ENCODE data around the gene INCENP.
A peak's percentile ranks its signal among the peaks of the same experiment; 100 is the strongest.

INCENP gene

DNA sequence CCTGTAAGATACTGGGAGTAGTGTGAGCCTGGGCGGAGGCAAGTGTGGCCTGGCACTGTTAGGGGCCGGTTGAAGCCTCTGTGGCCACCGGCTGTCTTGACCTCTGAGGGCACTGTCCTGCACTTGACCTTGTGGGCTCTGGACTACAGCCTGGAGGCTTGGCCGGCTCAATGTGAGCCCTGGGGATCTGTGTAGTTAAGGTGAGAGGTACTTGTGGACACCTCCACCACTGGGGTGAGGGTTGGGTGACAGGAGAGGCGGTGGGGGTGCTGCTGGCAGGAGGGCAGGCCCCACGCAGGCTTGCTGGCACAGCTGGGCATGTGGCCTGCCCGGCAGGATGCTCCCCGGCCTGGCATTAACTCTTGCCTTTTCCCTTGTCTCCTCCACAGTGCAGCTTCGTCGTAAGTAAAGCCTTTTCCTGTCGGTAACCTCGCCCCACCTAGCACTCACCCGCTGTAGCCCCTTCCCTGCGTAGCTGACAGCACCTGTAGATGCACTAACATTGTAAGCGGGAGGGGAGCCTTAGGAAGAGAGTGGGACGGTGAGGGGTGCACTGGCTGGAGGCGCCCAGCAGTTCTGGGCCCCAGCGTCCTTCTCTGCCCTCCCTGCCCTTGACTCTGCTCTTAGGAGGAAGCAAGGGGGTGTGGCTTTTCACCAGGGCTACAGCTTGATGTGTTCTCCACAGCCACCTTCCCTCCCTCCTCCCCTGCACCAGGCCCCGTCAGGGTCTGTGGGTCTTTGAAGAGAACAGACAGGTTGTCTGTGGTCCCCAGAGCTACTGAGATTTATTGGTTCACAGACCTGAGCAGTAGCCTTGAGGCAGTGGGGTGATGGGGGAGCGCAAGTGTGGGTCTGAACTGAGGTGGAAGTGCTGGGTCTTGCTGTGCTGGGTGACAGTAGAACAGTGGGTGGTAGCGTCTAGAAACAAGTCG, 17.6 kb downstream of the INCENP start:
- no peak for DNase-seq

DNA sequence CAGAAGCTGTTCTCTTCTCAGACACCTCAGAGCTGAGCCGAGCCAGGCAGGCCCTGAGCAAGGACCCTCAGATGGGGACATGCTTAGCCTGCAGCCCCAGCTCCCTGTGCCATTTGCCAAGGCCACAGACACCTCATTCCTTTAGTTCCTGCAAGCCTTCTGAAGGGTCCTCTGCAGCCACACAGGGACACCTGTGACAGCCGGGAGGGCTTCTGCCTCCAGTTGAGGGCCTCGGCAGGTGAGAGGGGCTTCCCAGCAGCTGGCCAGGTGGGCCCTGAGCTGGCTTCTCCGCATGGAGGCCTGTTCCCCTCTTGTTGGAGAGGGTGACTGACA, 18.2 kb downstream of the INCENP start:
- DNase-seq: no peak

DNA sequence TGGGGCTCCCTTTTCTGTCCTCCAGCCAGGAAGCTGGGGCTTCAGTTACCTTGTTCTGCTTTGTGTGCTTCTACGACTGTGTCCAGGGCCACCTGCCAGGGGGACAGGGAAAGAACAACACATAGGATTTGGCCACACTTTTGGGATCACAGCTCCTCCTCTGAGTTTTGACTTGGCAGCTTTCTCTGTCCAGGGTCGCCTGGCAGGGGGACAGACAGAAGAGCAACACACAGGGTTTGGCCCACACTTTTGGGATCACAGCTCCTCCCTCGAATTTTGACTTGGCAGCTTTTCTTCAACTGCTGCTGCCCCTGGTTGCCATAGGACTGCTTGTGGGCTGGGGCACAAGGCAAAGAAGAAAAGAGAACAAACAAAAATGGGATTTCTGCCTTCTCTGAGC, 19.1 kb downstream of the INCENP start:
- peak; percentile 78 for DNase-seq

DNA sequence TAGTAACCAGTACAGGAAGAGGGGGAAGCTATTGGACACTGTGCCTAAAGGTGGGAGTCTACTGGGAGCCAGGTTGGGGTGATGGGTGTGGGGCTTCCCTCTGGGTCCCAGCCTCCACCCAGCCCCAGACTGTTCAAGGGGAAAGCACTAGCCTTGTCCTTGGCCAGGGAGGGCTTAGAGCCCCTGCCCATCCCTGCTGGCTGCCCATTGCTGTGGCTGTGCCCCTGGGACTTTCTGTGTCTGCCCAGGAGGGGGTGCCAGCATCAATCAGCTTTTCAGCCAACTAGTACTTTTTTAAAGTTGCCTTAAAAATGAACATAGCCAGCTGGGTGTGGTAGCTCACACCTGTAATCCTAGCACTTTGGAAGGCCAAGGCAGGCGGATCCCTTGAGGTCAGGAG, 19.9 kb downstream of the INCENP start:
- no peak for DNase-seq

DNA sequence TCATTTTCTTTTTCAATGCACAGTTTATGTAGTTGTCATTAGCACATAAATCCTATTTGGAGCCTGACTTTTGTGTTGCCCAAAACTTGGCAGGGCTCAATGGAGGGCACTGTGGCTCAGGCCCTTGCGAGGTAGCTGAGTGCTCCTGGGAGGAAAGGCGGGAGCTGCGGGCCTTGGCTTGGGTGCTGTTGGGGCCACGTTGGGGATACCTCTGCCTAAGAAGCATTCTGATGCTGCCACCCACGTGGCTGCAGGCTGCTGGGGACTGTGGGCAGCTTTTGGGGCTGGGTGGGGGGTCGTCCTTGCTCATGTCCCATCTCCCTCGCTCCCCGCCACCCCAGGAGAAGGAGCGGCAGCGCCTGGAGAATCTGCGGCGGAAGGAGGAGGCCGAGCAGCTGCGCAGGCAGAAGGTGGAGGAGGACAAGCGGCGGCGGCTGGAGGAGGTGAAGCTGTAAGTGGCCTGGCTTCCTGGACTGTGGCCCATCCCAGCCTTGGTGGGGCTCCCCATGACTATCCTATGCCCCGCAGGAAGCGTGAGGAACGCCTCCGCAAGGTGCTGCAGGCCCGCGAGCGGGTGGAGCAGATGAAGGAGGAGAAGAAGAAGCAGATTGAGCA, 20.9 kb downstream of the INCENP start:
- no peak for DNase-seq

DNA sequence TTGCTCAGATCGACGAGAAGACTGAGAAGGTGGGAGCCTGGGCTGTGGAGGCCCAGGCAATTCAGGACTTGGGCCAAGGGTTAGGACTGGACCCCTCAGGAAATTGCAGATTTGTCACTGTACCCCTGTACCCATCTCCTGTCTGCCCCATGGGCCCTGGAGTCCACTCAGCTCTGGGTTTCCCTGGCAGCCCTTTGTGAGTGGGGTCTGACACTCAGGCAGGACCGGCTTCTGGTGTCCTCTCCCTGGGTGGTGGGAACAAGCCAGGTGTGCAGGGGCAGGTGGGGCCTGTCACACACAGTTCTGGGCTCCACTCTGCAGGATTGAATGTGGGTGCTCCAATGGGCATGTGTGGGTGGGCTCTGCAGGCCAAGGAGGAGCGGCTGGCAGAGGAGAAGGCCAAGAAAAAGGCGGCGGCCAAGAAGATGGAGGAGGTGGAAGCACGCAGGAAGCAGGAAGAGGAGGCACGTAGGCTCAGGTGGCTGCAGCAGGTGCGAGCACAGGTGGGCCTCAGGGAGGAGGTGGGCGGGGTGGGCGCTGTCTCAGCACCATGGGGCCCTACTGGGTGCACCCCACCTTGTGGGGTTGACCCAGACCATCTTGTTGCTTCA, 21.6 kb downstream of the INCENP start:
- no peak for DNase-seq

DNA sequence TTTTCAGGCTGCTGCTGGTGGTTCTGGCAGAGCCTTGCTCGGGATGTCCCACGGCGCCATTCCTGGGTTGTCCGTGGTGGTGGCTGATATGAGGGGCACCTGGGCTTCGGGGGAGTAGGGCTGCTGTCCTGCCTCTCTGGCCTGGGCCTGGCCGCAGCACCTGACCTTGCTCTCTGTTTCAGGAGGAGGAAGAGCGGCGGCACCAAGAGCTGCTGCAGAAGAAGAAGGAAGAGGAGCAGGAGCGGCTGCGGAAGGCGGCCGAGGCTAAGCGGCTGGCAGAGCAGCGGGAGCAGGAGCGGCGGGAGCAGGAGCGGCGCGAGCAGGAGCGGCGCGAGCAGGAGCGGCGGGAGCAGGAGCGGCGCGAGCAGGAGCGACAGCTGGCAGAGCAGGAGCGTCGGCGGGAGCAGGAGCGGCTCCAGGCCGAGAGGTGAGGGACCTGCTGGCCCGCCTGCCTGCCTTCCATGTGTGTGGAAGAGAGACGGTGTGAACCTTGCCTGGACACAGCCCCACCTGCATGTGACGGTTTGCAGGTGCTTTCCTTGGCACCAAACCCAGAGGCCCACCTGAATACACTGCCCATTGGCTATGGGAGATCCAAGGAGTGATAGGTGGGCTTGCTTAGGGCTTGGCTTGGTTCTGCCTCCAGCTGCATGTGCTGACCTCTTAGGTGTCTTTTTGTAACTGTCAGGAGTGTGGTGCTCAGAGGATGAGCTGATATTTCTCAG, 22.8 kb downstream of the INCENP start:
- no peak for DNase-seq

DNA sequence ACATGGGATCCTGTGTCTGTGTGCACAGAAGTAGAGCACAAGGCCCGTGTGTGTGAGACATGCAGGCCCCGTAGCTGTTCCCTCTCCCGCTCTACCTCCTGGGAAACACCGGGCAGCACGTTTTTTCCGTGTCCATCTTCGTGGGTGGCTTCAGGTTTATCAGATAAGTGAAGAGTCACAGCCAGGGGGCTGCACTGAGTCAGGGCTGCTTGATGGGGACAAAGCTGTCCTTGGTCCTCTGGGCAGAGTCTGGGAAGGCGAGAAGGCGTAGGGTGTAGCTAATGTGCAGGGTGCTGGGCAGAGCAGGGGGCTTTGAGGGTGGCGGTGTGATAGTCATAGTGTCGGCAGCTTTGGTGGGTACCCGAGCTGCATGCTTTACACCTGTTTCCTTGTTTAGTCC, 23.7 kb downstream of the INCENP start:
- no peak for DNase-seq

DNA sequence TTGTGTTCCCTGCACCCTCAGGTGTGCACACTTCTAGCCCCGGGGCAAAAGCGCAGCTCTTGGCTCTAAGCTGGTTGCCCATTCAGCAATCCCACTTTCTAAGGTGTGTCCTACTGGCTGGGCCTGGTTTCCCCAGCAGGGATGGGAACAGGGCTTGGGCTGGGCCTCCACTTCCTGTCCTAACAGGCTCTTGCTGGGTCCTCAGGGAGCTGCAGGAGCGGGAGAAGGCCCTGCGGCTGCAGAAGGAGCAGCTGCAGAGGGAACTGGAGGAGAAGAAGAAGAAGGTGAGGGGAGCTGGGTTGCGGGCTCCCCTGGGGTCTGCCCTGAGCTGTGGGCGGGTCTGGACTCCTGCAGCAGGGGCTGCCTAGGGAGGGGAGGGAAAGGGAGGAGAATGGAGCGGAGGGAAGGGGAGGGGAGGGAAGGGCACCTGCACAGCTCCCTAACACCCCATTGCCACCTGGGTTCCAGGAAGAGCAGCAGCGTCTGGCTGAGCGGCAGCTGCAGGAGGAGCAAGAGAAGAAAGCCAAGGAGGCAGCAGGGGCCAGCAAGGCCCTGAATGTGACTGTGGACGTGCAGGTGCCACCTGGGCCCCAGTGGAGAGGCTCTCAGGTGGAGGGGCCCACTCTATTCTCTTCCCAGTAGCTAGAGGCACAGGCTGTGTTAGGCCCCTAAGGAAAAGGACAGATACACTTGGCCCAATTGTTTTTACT, 24.6 kb downstream of the INCENP start:
- DNase-seq: no peak

DNA sequence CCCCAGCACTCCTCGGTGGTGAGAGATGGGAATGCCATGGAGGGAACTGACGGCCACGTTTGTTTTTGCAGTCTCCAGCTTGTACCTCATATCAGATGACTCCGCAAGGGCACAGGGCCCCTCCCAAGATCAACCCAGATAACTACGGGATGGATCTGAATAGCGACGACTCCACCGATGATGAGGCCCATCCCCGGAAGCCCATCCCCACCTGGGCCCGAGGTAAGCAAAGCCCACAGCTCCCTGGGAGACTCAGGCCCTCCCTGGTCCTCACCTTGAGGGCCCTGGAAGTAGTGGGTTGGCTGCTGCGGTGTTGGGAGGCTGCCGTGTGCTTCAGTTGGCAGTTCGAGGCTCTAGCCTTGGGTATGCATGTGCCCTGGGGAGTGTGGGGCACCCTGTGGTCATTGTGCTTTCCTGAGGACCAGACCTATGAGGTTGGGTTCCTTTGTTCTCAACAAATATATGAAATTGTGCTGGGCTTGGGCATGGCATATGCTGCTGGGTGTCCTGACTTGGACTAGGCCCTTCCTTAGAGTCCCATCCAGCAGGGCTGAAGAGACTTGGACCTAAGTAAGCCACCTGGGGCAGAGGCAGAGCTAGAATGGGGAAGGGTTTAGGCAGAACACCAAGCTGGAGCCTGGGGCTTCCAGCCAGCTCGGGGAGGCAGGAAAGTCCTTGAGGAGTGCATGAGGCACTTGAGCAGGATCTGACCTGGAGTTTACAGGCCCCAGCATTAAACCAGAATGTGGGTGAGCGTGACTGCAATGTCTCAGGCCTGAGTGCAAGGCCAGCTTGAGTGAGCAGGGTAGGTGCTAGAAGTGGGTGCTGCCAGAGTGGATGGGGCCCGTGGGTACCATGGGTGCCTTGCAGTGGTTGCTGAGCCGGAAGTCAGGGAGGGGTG, 26.4 kb downstream of the INCENP start:
- no peak for DNase-seq

DNA sequence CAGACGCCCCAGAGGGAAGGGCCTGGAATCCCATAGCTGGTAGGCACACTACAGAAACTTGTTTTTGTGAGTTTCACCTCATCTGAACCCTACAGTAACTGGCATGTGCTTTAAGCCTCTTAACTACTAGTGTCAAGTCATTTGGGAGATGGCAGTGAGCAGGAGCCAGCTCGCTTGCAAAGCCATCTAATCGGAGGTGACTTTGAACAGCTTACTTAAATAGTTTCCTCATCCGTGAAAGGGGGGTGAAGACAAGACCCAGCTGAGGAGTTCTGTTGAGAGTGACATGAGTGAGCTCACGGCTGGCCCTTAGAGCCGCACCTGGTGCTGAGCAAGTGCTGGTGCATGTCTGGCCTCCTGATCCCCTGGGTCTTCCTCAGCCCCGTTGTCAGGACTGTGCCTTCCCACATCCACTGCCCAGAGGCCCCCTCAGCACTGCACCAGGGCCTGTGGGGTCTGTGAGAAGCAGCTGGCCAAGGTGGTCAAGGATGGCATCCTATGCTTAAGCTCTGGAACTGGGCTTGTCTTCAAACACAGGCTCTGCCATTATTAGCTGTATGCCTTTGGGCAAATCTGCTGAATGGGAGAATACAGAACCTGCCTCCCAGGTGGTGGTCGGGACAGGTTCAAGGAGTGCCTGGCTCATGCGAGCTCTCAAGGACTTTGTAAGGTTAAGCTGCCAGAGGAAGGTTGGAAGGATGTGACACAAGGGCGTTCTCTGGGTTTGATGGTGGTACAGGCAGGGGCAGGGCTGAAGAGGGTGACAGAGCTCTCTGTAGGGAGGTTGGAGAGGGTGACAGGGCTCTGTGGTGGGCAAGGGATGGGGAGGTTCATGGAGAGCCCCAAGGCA, 27.3 kb downstream of the INCENP start:
- no peak for DNase-seq

DNA sequence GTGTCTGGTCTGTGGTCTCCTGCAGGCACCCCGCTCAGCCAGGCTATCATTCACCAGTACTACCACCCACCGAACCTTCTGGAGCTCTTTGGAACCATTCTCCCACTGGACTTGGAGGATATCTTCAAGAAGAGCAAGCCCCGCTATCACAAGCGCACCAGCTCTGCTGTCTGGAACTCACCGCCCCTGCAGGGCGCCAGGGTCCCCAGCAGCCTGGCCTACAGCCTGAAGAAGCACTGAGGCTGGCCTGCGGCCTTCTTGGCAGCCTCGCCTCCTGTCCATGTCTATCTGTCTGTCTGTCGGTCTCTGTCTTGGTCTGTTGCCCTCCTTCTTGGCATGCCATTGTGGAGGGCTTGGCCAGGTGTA, 27.9 kb downstream of the INCENP start:
- no peak for DNase-seq

DNA sequence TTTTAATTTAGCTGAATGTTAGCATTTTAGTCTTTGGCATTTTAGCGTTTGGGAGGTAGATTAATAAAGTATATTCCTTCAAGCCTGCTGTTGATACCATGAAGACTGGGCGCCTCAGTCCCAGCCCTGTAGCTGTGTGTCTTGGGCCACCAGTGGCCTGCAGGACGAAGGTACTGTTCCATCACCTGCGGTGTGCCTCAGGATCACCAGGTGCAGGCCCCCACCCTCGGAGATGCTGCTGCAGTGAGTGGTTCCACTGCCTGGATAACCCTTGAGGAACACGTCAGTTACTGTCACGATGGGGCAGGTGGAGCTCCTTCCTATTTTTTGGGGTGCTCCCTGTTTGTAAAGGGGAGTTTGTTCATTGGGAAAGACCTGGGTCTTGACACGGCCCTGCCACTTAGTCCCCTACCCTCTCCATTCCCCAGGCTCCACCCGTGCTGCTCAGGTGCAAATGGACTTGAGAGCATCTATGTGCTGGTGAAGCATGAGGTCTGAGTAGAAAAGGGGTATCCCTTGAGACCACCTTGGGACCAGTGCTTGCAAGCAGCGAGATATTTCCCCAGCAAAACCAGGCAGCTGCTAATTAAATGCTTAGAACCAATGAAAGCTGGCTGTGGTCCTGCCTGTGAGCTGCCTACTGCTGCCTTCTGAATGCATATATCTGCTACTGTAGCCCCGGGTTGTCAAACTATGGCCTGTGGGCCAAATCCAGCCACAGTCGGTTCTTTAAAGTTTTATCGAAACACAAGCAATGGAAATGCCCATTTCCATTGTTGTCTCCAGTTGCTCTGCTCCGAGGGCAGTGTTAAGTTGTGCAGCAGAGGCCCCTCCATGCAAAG, 28.7 kb downstream of the INCENP start:
- DNase-seq: no peak

DNA sequence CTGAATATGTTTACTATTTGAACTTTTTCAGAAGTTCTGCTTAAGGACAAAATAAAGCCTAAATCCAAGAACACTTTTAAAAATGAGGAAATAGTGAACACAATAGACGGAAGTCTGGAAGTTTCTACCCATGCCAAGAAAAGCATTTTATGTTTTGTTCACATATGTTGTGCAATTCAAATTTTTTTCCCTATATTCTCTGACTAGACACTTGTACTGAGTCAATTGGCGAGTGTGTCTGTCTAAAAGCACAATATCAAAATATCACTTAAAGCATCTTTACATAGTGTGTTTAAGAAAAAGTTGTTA, 29.2 kb downstream of the INCENP start:
- DNase-seq: no peak

DNA sequence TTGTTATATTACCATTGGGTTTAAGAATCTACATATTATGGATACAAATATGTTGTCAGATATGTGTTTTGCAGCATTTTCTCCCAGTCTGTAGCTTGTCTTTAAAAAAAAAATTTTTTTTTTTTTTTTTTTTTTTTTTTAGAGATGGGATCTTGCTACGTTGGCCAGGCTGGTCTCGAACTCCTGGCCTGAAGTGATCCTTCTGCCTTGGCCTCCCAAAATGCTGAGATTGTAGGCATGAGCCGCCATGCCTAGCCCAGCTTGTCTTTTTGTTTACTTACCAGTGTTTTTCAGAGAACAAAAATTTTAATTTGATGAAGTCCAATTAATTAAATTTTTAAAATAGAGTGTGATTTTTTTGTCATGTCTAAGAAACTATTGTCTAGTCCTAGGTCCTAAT, 29.8 kb downstream of the INCENP start:
- no peak for DNase-seq

DNA sequence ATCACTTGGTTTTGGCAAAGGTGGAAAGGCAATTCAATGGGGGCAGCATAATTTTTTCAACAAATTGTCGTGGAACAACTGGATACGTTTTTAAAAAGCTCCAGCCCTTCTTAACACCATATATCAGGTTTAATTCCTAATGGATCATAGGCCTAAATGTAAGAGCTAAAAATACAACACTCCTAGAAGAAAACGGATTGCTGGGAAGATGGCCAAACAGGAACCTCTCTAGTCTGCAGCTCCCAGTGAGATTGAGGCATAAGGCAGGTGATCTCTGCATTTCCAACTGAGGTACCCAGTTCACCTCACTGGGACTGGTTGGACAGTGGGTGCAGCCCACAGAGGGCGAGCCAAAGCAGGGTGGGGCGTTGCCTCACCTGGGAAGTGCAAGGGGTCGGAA, 33.8 kb downstream of the INCENP start:
- no peak for DNase-seq

DNA sequence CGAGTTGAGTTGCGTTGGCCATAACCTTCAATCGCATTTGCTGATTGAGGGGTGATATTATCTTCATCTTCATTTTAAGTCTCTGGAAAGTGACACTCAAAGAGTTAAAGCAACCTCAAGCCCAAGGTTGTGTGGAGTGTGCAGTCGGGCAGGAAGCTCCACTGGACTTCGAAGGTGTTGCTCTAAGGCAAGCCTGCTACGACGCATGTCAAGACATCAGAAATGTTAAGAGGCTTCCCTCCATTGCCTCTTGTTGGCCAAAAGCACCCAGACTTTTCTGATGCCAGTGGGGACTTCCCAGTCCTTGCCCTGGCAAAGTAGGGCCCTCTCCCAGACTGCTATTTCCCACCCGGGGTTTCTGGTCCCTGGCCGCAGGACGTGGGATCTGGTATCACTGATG, 42.6 kb downstream of the INCENP start:
- no peak for DNase-seq

DNA sequence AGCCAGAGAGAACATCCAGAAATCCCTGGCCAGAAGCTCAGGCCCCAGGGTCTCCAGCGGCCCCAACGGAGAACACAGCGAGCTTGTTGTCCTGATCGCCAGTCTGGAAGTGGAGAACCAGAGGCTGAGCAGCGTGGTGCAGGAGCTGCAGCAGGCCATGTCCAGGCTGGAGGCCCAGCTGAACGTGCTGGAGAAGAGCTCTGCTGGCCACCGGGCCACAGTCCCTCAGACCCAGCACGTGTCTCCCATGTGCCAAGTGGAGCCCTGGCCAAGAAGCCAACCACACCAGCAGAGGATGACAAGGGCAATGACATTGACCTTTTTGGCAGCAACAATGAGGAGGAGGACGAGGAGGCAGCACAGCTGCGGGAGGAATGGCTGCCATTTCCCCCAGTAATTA, 45.6 kb downstream of the INCENP start:
- no peak for DNase-seq

DNA sequence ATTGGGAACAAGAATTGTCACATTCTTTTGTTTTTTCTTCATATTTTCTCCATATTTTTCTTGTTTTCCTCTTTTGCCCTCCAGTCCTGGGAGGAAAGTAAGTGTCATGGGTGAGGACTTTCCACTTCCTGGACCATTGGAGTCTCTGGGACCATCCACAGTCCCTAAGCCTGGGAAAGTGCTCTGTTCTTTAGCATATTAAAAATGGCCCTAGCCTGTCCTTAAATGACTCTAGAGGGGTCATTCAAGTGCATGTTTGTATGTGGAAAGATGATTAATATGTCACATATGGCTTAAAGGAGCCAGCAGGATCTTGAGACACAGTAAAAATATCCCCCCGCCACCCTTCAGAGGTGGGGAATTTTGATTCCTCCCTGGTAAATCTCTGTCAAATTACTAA, 46.1 kb downstream of the INCENP start:
- DNase-seq: no peak

DNA sequence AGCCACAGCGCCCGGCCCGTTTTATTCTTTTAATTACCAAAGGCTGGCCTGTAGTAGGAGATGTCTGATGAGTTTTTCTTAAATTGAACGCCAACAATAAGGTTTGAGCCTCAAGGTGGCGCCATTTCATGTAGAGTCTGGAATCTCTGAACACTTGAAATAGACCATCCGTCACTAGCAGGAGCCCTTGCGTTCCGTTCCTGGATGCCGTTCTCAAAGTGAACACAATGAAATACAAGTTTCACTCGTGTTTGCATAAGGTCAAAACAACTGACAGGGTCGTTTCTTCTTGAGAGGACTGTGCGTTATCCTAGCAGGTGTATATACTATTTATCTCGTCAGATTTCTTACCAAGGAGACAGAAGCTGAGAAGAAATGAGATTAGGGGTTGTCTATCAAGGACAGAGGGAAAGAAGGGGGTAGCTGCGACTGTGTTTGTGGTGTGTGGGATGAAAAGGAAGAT, 47.5 kb downstream of the INCENP start:
- DNase-seq: peak; percentile 68

All from right forelimb (tissue), 1 donor.